Heart left ventricle (tissue), 13 donors: ENCODE results near the gene ESRP2.

Experiments used
- POLR2A ChIP-seq, 2 donors: fragments of 450-650 bp; IDR thresholded peaks; one replicate each; pipeline ENCODE4 v1.6.1; 2017; ENCODE audit warnings: antibody characterized with exemption in 2 of 2, mild to moderate bottlenecking in 2 of 2, moderate library complexity in 2 of 2
- TF ChIP-seq, protein P1 (sequence below), 12 donors: fragments of 200-600 bp; sonication (generic) in 4 of 12; IDR thresholded peaks; one replicate each; pipeline versions ENCODE4 v1.5.0 to v1.8.0; 2018 to 2022; ENCODE audit warnings: antibody characterized with exemption in 12 of 12, mild to moderate bottlenecking in 5 of 12
- donor health status: ischemic (EF 13 %, LVEDD 7.1; RV severe dilation, severe dysfunction).
- donor health status: DM: no; HTN: yes; CAD: no.
- donor health status: DM: no; HTN: no; CAD: no.
- donor health status: ischemic (EF 25% LVEDD 6.9; RV normal size, moderate dysfunction).
- donor health status: ischemic (EF 25% LVEDD 5.7; RV mildly dilated, moderate dysfunction).
- donor health status: ischemic (EF 35%, LVEDD 5.7; RV mildly dilated, moderate dysfunction).
- donor health status: nonischemic (EF 11% LVEDD 7.7; RV severe dilation, severe dysfunction).
- donor health status: DM: yes; HTN: yes; CAD: no.
- donor health status: PGD.
- donor health status: ischemic (EF 29% LVEDD 5.4; RV normal size, mild dysfunction).
- donor health status: nonischemic (EF 23%, LVEDD 6.1; RV moderate dilation, normal function).

DNA sequence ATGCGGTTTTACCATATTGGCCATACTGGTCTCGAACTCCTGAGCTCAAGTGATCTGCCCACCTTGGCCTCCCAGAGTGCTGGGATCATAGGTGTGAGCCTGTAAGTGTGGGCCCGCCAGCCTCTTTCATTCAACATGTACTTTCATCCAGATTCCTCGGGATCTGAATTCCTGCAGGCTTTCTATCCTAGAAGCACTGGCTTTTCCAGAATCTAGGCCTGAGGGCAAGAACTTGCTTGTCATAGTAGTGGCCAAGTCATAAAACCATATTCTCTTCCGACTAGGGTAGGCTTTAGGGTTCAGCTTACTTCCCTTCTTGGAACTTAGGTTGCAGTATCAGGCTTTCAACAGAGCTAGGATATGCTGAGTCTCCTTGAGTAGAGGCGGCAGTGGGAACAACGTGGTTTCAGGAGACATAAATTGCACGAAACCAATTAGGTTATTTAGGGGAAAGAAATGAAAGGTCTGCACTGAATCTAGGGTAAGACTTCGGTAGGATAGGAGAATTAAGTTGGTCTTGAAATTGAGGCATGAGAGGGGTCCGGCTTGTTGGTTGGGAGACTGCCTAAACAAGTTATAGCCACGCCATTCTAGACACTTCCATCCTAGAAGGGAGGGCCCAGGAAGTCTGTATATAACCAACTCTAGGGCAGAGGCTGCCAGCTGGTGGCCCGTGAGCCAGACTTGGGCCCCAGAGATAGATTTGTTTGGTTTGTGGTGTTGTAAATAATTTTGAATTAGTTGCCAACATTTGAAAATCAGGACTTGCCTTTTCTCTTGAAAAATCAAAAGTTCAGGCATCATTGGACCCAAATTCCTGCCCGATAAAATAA is 44.0 kb upstream of the ESRP2 start:
- TF ChIP-seq, protein P1, sequence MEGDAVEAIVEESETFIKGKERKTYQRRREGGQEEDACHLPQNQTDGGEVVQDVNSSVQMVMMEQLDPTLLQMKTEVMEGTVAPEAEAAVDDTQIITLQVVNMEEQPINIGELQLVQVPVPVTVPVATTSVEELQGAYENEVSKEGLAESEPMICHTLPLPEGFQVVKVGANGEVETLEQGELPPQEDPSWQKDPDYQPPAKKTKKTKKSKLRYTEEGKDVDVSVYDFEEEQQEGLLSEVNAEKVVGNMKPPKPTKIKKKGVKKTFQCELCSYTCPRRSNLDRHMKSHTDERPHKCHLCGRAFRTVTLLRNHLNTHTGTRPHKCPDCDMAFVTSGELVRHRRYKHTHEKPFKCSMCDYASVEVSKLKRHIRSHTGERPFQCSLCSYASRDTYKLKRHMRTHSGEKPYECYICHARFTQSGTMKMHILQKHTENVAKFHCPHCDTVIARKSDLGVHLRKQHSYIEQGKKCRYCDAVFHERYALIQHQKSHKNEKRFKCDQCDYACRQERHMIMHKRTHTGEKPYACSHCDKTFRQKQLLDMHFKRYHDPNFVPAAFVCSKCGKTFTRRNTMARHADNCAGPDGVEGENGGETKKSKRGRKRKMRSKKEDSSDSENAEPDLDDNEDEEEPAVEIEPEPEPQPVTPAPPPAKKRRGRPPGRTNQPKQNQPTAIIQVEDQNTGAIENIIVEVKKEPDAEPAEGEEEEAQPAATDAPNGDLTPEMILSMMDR (IDR thresholded peaks at IDR 0.05), result no peak
- TF ChIP-seq POLR2A (IDR thresholded peaks at IDR 0.05), result no peak
